CD4-positive, alpha-beta T cell treated with Interleukin-17A for 1 hour (primary cell): ENCODE results near the gene DCTN4.
"Not testable (repeated sequence)": the region's sequence is repeated elsewhere in the genome, so short reads cannot be mapped to it uniquely, and the experiment has no call there.

Experiments used
- DNase-seq: peaks from one replicate; pipeline ENCODE4 v3.0.0-alpha.2; 2020

DCTN4 gene

DNA sequence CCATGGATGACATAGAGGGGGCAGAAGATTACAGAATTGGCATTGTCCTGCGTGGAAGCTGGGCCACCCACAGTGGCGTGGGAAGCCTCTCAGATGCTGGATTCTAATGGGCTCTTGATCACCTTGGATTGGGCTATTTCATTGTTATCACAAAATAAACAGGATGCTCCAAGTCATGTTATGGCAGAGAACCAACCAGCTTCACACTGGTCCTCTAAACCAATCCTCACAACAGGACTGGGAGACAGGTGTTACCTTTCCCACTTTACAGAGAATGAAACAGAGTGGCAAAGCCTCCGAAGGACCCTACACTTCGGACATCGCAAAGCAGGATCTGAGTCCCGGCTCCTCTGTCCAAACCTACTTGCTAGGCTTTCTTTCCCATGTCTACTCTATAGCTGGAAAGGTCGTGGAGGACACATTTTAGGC is 19.3 kb upstream of the DCTN4 start:
- DNase-seq: no peak

DNA sequence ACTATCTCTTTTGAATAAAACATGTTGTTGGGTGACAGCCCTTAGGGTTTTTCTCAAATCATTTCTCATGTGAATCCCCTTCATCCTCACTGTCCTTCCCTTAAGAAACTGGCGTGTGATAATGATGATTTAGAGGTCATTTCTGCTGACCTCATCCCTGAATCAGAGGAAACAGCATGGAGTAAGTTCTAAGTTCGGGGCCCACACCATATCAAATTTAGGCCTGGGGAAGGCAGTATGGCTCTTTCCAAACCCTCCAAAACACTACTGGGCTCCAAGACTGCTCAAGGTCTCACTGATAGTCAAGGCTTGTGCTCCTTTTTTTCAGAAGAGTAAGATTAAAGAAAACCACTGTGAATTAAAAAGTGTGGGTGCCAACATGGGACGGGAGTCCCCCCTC is 18.9 kb upstream of the DCTN4 start:
- DNase-seq: no peak

DNA sequence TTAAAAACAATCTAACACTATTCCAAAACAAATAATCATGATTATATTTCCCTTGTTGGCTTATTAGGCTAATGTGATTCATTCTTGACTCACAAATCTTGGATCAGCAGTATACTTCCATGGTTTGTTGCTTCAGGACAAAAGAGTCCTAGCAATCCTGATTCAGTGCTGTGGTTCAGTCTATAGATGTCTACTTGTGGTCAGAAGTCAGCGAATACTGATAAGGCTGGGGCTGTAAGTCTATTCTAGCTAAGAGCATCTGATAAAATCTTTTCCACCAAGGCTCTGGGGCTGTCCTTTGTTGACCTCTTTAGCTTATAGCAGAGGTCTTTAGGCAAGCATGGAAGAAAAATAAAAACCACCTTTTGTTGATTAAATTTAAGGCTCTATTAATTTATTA is 15.3 kb upstream of the DCTN4 start:
- DNase-seq: no peak

DNA sequence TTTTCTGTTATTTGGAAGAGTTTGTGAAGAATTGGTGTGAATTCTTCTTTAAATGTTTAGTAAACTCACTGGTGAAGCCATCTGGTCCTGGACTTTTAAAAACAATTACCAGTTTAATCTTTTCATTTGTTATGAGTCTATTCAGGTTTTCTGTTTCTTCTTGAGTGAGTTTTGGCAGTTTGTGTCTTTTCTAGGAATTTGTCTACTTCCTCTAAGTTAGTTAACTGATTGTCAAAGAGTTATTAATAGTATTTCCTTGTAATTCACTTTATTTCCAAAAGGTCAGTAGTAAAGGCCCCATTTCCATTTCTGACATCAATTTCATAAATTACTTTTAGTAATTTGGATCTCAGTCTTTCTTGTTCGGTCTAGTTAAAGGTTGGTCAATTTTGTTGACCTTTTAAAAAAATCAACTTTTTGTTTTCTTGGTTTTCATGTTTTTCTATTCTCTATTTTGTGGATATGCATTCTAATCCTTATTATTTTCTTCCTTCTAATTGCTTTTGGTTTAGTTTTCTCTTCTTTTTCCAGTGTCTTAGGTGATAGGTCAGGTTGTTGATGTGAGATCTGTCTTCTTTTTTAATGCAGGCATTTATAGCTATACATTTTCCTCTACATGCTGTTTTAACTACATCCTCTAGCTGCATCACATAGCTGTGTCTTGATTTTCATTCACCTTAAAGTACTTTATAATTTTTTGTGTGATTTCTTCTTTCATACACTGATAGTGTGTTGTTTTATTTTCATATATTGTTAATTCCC is 12.4 kb upstream of the DCTN4 start:
- no peak for DNase-seq

DNA sequence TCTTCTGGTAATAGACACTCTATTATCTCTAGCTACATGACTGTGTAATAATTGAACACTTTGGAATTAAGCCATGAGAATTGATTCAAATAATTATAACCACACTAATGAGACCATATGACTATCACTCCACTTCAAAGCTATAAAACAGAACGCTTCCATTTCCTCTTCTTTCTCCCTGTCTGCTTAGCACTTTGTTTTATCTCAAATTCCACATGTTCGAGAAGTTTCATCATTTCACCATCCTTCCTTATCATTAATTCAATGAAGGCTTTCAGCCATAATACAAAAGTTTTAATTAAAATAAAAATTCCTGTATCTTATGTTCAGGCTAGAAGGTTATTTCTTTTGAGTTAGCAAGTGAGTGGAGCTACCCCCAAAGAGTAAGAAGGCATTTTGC is 7.4 kb upstream of the DCTN4 start:
- no peak for DNase-seq

DNA sequence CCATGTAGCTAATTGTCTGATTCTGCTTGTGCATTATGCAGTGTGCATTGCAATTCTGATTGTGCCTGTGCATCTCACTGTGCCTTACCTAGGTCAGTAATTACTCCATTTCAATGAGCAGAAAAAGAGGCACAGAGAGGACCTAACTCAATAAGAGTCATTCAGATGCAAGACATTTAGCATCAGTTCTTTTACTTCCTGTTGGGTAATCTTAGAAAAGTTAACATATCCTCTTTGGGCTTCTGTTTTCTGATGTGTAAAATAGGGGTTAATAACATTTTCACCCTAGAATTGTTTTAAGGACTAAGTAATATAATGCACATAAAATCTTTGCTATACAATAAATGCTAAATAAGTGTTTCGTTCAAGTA is 7.0 kb upstream of the DCTN4 start:
- DNase-seq: no peak

DNA sequence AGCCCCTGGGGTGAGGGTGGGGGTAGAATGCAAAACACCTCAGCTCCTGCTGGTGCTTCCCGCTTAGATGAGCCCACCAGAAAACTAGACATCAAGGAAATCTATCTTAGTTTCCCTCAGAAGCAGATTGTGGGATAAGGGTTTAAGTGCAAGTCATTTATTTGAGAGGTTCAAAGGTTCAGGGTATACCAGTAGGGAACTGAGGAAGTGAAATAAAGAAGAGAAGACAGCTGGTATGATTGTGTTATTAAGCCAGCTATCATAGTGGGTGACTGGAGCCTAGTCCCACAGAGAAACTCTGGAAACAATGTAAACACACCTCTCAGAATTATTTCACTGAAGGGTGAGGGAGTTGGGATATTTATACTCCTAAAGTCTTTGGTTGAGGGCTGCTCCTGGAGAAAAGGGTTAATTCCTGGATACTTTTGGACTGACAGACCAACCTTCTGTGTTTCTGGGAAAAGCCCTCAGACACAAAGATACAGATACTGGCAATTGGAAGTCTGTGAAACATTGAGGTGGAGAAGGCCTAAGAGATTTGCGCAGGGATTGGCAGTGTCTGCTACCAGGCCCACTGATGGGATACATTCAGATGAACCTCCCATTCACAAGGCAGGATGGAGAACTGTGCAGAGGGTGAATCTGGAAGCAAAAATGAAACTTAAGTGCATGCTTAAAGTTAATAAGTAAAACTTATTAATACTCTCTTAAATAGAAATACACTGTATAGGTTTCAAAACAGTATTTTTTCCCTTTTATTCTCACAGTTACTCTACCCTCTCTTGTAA is 6.4 kb upstream of the DCTN4 start:
- DNase-seq: no peak

DNA sequence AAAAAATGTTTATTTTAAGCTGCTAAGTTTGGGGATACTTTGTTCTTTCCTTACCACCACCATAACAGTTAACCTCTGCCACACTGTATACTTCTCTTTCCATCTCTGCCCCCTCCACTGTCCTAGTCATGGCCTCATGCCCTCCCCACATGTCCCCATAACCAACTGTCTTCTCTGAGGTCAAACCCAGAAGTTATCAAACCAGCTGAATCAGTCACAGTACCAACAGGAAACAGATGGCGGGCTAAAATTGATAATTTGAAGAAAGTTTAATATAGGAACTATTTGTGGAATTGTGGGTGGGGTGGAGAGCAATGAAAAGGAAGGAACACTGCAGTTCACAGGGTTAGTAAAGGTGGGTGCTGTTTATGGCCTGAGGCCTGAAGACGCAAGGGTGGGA is 5.7 kb upstream of the DCTN4 start:
- no peak for DNase-seq

DNA sequence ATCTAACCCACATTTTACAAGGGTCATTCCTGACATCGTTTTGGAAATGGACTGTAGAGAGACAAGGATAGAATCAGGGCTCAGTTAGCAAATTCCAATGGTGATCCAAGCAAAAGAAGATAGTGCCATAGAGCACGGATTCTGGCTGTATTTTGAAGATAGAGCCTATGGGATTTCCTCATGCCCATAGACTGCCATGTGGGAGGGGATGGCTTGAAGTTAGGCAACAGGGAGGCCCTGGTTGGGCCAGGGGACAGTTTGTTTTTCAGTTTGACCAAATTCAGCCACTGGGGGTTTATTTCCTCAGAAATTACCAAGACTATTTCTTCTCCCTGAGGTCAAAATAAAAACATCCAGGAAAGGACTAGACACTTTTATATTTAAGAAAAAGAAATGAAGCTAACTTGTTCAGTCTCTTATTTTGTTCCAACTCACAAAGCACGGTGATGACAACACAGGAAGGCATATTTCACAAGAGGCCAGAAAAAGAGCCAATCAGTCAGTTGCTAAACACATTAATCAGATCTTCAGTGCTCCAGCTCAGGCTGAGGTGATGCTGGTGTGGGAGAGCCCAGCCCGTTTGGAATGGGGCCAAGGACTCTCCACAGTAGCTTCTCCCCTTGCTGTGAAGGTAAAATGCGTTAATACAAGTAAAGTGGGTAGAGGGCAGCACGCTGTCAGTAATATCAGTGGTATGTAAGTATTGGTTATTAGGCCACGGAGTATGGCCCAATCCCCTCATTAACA is 4.4 kb upstream of the DCTN4 start:
- DNase-seq: no peak

DNA sequence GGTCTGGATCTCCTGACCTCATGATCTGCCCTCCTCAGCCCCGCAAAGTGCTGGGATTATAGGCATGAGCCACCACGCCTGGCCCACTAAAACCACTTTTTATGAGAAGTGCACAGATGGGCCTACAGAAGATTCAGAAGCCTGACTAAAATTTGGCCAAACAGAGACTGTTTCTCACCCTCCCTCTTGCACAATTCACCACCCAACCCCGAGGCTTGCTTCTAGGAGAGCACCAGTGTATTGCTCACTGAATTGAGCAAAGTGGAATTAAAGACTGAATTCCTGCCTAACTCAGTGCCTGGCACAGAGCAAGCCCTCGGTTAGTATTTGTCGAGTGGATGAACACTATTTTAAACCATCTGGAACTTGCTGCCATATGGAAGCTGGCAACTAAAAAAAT is 3.4 kb upstream of the DCTN4 start:
- DNase-seq: no peak

DNA sequence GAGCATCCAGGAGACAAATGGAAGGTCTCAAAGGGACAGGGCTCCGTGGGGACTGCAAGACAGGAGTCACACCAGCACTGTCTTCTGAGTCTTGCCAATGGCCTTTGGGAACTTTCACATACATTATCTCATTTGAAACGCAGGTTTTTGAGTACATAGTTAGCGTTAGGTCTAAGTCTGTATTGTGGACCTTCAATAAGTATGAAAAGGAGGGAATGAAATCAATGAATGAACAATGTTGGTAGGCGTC is 442 bp upstream of the DCTN4 start:
- no peak for DNase-seq

DNA sequence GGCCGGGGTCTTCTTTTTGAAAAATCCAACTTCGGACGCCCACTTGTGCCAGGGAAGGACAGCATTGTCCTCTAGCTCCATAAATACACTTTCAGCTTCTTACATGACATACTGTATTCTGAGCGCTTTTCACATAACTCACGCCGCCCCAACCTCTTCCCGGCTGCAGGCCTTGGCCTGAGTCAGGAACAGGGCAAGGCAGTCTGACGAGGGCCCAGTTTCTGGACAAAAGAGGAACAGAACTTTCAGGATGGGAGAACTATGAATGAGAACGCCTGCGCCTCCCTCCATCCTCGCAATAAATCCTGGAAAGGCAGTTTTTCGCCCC is 650 bp downstream of the DCTN4 start:
- DNase-seq: no peak

DNA sequence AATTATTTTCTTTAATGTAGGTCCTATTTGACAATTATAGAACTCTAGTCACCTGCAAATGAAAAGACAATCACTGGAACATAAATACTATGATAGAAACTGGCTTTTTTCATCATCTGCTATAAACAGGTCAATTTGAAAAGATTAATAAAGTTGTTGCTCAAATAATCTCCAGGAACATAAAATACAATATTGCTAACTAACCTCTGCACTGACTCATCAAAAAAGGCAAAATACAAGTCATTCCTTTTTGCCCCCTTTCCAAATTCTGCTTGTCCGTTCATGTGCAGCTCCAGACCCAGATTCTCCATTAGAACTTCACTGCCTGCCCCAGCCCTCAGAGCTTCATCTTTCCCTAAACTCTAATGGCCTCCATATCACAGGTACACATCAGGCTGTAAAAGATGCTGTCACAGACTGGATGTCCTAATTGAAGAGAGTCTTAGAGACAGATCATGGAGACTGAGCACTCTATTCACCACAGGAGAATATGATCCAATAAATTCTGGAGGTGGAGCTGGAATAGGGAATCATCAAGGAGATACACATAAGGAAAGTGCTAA is 1.6 kb downstream of the DCTN4 start:
- DNase-seq: no peak

DNA sequence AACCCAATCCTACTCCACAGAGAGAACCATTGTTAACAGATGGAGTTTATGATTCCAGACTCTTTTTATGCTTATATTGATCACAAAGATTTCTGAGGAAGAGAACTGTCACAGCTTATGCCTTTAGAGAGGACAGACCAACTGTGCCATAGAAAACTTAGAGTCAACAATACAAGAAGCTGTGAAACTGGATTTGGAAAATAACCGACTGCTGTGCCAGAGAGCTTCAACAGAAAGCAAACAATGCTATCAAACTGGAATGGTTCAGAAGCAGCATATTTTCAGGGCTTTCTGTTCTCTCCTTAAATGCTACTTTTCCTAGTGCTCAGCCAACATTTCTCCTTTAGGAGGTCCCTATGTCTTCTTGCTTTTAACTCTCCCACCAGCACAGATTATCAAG is 5.0 kb downstream of the DCTN4 start:
- no peak for DNase-seq

DNA sequence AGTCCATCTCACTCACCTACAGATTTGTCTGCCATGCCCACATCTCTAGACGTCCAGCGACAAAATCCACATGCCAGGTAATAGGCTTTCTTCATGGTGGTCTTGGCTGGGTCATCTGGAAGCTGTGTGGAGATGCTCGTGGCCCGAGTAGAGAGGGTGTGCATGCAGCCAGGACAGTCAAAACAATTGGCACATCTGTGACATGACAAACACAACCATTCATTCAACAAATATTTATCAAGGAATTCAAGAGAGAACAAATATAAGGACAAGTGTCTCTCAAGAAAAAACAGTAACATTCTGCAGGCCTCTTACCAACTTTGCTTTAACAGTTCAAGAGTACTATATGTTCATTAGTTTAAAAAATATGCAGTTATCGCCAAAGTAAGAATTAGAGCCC is 5.4 kb downstream of the DCTN4 start:
- DNase-seq: no peak

DNA sequence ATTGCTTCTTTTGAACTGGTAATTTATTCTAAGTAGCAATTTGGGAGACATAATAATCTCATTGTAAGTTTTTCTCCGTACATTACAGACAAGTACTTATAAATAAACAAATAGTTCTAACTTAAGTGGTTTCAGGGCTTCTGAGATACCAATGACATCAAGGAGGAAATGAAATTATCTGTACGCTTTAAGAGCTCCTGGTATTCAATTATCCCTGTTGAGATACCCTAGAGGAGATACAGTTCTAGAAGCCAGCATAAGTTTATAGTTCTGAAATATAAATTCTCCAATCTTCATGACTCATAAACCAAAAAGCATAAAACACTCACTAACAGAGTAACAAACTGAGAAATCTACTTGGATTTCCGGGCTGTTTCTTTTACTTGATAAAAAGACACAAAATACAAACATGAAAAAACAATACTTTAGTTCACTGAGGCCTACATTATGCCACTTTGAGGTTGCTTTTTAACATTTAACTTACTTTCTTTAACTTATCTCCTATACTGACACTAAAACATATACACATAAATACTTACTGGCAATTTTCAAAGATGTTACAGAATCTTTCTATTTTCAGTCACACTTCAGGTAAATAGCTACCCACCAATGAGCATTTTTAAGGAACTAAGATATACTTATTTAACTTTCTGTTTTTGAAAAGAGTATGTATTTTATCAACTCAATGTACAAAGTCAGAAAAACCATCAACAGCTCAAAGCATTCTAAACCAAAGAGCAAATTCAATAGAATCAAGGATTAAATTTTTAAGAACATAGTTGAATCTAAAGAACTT is 7.5 kb downstream of the DCTN4 start:
- no peak for DNase-seq

DNA sequence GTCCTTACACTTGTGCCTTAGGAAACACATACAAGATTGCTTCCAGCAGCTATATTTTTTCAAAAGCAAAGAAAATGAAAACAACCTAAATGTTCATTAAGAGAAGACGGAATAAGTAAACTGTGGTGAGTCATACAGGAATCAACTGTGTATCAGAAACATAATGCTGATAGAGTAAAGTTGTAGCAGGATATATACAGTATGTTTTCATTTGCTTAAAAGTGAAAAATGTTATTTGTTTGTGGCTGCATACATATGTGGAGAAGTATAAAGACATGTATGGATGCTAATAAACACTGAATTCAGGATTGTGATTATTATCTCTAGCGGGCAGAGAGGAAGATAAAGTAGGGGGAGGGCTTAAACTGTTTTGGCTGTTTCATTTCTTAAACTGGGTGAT is 8.3 kb downstream of the DCTN4 start:
- no peak for DNase-seq

DNA sequence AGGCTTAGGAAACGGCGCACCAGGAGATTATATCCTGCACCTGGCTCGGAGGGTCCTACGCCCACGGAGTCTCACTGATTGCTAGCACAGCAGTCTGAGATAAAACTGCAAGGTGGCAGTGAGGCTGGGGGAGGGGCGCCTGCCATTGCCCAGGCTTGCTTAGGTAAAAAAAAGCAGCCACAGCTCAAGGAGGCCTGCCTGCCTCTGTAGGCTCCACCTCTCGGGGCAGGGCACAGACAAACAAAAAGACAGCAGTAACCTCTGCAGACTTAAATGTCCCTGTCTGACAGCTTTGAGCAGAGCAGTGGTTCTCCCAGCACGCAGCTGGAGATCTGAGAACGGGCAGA is 15.7 kb downstream of the DCTN4 start:
- not testable (repeated sequence) for DNase-seq

DNA sequence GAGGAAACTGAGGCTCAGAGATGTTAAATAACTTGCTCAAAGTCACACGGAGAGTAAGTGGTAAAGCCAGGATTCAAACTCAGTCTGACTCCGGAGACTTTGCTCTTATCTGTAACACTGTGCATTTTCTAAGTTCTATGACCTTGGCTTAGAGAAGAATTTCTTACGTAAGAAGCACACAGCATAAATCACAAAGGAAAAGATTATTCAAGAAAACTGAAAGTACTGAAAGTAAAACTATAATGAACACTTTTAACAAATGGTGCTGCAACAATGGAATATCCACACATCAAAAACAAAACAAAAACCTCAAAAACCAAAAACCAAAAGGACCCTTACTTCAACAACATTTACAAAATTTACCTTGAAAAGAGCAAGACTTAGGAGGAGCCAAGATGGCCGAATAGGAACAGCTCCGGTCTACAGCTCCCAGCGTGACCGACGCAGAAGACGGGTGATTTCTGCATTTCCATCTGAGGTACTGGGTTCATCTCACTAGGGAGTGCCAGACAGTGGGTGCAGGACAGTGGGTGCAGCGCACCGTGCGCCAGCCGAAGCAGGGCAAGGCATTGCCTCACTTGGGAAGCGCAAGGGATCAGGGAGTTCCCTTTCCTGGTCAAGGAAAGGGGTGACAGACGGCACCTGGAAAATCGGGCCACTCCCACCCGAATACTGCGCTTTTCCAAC is 16.2 kb downstream of the DCTN4 start:
- not testable (repeated sequence) for DNase-seq

DNA sequence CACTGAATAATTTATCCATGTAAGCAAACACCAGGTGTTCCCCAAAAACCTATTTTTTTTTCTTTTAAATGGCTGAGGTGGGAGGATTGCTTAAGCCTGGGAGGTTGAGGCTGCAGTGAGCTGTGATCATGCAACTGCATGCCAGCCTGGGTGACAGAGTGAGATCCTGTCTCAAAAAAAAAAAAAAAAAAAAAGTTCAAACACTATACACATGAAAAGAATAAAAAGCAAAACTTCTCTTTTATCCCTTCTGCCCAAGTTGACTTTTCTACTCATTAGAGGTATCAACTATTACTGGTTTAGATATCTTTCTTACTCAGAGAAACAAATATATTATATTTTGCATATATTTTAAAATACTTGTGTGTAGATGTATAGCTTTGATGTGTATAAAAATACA is 17.8 kb downstream of the DCTN4 start:
- DNase-seq: no peak

DNA sequence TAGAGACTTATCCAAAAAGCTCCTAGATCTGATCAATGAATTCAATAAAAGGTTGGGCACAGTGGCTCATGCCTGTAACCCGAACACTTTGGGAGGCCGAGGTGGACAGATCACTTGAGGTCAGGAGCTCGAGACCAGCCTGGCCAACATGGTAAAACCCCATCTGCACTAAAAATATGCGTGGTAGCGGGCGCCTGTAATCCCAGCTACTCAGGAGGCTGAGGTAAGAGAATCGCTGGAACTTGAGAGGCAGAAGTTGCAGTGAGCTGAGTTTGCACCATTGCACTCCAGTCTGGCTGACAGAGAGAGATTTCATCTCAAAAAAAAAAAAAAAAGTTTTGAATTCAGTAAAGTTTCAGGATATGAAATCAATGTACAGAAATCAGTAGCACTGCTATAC is 20.0 kb downstream of the DCTN4 start:
- DNase-seq: no peak

DNA sequence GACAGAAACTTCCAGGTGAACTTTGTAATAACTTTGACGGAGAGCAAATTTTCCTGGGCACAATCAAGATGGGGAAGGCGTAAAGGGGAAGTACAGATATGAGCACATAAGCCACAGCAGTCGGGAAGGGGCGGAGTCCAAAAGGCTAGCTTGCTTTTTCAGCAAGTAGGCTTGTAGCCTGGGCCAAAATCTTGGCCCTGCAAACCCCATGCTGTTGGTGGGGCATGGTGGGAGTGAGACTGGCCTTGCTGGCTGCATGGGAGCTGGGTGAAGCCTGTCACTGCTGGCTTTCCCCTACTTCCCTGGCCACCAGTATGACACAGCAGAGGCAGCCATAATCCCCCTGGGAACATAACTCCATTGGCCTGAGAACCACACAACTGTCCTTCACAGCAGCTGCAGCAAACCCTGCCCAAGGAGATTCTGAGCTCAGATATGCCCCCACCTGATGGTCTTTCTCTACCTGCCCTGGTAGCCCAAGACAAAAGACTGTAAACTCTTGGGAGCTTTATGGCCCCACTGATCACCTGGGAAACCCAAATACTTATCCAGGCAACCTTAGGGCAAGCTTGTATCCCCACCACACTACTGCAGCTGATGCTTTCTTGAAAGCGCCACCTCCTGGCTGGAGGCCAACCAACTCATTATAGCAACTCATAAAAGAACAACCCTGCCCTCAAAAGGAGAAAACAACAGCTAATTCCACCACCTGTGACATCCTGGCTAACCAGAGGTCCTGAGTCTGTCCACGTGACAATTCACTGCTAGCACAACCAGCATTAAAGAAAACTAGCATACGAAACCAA is 24.0 kb downstream of the DCTN4 start:
- DNase-seq: no peak
